ENCODE data around the gene PGAP6. TPM values are rescaled to one million over a fixed set of nuclear protein-coding genes. Genes with fewer than 3 reads are reported as not detected.

Gene PGAP6
- total RNA-seq, 1 donor from 2014 or later: 56.0 TPM

GRCh38 chr16:361872-362701, 19.7 kb downstream of the PGAP6 start:
- Mint-ChIP-seq H3K4me3 (no peak overlapping the region), H3K4me1 (ENCODE audit: unreplicated experiment) (peaks cover 6% of the 10 kb centered on the region), H3K27me3 (peaks cover 3% of the 10 kb centered on the region), H3K36me3 (peaks cover 2% of the 10 kb centered on the region), H3K27ac (no peak overlapping the region), H3K9me3 (no peaks in the 10 kb centered on the region)
- no peak for DNase-seq (ENCODE audit: extremely low spot score, unreplicated experiment)
- peak; percentile 83 for TF ChIP-seq CTCF (conservative IDR thresholded peaks at IDR 0.05)

- Mint-ChIP-seq H3K4me1 (ENCODE audit: unreplicated experiment) (peaks cover 6% of the 10 kb centered on the region), H3K27ac (no peak overlapping the region)
- DNase-seq (ENCODE audit: extremely low spot score, unreplicated experiment): no peak
Observed at GRCh38 chr16:361341-361871, 20.4 kb downstream of the PGAP6 start.

GRCh38 chr16:360698-361336, 21.0 kb downstream of the PGAP6 start:
- no peak for TF ChIP-seq CTCF (conservative IDR thresholded peaks at IDR 0.05)
- Mint-ChIP-seq H3K4me1 (ENCODE audit: unreplicated experiment) (peaks cover 6% of the 10 kb centered on the region), H3K27me3 (peaks cover 3% of the 10 kb centered on the region), H3K27ac (no peak overlapping the region), H3K4me3 (no peak overlapping the region), H3K9me3 (no peaks in the 10 kb centered on the region), H3K36me3 (no peaks in the 10 kb centered on the region)
- DNase-seq (ENCODE audit: extremely low spot score, unreplicated experiment): no peak

More at GRCh38 chr16:361341-361871, 20.4 kb downstream of the PGAP6 start:
- TF ChIP-seq CTCF (conservative IDR thresholded peaks at IDR 0.05): no peak
- H3K4me3 Mint-ChIP-seq: no peak overlapping the region
- H3K27me3 Mint-ChIP-seq: peaks cover 3% of the 10 kb centered on the region
- H3K36me3 Mint-ChIP-seq: no peaks in the 10 kb centered on the region
- no peaks in the 10 kb centered on the region for H3K9me3 Mint-ChIP-seq

GRCh38 chr16:359871-360697, 21.7 kb downstream of the PGAP6 start:
- peaks cover 3% of the 10 kb centered on the region for H3K27me3 Mint-ChIP-seq
- H3K9me3 Mint-ChIP-seq: no peaks in the 10 kb centered on the region
- no peak overlapping the region for H3K4me3 Mint-ChIP-seq
- TF ChIP-seq CTCF (conservative IDR thresholded peaks at IDR 0.05): no peak
- H3K27ac Mint-ChIP-seq: no peak overlapping the region
- H3K36me3 Mint-ChIP-seq: no peaks in the 10 kb centered on the region
- peaks cover 6% of the 10 kb centered on the region for H3K4me1 Mint-ChIP-seq (ENCODE audit: unreplicated experiment)
- no peak for DNase-seq (ENCODE audit: extremely low spot score, unreplicated experiment)

GRCh38 chr16:359067-359763, 22.6 kb downstream of the PGAP6 start:
- TF ChIP-seq CTCF (conservative IDR thresholded peaks at IDR 0.05): no peak
- Mint-ChIP-seq H3K27ac (no peak overlapping the region), H3K9me3 (no peaks in the 10 kb centered on the region), H3K27me3 (peaks cover 3% of the 10 kb centered on the region), H3K36me3 (no peaks in the 10 kb centered on the region), H3K4me3 (no peak overlapping the region), H3K4me1 (ENCODE audit: unreplicated experiment) (peaks cover 6% of the 10 kb centered on the region)
- no peak for DNase-seq (ENCODE audit: extremely low spot score, unreplicated experiment)
